Tibial nerve (tissue), 4 donors: ENCODE measurements around the gene C9.

ENCODE experiments used
- CTCF ChIP-seq, 5 experiments: fragments of 200-600 bp in 3 of 5; fragments of 450-650 bp in 2 of 5; sonication (generic) in 3 of 5; IDR thresholded peaks; one replicate each; pipeline ENCODE4 v1.5.1; 2016 to 2019; ENCODE audit warnings: antibody characterized with exemption in 5 of 5, mild to moderate bottlenecking in 3 of 5, moderate library complexity in 2 of 5
- EP300 ChIP-seq, 2 donors: sonication (generic); formaldehyde crosslinking; IDR thresholded peaks; one replicate each; pipeline ENCODE4 v1.6.1; 2017; ENCODE audit warnings: antibody characterized with exemption in 2 of 2, mild to moderate bottlenecking in 1 of 2
- POLR2A ChIP-seq, 2 donors: fragments of 450-650 bp; IDR thresholded peaks; one replicate each; pipeline ENCODE4 v1.6.1; 2017; ENCODE audit warnings: antibody characterized with exemption in 2 of 2, mild to moderate bottlenecking in 2 of 2, moderate library complexity in 2 of 2

- TF ChIP-seq CTCF (IDR thresholded peaks at IDR 0.05) (no peak), POLR2A (IDR thresholded peaks at IDR 0.05) (no peak), EP300 (IDR thresholded peaks at IDR 0.05) (no peak)
Measured at GRCh38 chr5:39371367-39371635, 7.0 kb upstream of the C9 start.
